ENCODE results near the gene ATP13A5.

DNA sequence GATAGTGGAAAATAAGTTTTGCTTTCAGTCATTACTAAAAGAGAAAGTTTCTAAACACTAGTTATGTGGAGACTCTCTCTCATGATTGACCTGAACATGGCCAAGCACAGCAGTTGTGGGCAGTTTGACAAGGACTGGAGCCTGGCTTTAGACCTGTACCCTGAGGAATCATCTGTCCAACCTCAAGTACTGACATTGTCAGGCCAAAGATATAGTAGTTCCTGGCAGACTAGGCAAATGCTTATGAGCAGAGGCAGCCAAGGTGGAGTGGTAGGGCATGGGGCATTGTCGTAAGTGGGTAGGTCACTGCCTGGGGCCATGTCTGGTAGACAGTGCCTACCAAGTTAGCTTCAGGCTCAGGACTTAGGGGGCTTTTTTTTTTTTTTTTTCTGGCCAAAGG, 116.6 kb downstream of the ATP13A5 start:
- TF ChIP-seq MYC (IDR thresholded peaks at IDR 0.05; ENCODE audit: low read depth, low read length) (no peak), POLR2A (IDR thresholded peaks at IDR 0.05; ENCODE audit: extremely low read depth, insufficient read length) (no peak)
- TF ChIP-seq, protein P1, sequence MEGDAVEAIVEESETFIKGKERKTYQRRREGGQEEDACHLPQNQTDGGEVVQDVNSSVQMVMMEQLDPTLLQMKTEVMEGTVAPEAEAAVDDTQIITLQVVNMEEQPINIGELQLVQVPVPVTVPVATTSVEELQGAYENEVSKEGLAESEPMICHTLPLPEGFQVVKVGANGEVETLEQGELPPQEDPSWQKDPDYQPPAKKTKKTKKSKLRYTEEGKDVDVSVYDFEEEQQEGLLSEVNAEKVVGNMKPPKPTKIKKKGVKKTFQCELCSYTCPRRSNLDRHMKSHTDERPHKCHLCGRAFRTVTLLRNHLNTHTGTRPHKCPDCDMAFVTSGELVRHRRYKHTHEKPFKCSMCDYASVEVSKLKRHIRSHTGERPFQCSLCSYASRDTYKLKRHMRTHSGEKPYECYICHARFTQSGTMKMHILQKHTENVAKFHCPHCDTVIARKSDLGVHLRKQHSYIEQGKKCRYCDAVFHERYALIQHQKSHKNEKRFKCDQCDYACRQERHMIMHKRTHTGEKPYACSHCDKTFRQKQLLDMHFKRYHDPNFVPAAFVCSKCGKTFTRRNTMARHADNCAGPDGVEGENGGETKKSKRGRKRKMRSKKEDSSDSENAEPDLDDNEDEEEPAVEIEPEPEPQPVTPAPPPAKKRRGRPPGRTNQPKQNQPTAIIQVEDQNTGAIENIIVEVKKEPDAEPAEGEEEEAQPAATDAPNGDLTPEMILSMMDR (IDR thresholded peaks at IDR 0.05; ENCODE audit: low read depth, low read length), result no peak
